Activated T-helper 9 cell treated with anti-CD3 and anti-CD28 coated beads, Interleukin-2, amount 50 U/mL, for 16 hours (primary cell): ENCODE measurements around the gene COLEC12.

Source experiments
- DNase-seq: peaks from one replicate; pipeline ENCODE4 v3.0.0-alpha.2; 2020; ENCODE audit warnings: low read depth

The COLEC12 gene

DNA sequence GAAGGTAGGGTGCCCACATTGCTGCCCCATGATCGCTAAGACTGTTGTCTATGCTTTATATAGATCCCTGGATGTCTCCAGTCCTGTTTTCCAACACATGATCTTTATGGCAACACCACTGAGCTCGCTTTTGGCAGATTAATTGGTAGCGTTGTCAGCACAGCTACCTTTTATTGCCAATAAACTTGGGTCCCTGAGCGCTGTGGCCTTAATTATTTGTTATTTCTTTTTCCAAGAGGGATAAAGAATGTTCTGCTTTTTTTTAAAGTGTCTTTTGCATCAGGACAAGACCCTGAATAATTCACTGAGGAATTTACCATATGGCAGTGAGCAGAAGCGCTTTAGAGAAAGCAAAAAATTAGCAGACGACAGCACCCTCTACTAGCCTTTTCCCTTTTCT is 113.5 kb downstream of the COLEC12 start:
- no peak for DNase-seq

DNA sequence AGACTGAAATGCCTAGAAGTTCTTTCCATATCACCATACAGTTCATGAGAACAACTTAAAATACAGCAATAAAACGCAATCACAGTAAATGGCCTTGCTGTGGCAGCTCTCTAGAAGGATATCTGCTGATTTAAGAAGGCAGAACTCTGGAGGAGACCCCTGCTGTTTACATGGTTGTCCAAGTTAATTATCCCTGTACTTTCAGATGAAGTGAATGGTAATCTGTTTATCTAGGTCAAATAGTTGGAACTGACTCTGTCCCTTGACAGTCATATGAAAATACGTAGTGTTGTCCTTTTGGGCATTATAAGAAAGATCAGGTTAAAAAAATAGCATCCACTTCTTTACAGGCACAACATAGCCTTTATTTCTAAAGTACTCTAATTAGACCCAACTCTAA is 115.6 kb downstream of the COLEC12 start:
- DNase-seq = no peak

DNA sequence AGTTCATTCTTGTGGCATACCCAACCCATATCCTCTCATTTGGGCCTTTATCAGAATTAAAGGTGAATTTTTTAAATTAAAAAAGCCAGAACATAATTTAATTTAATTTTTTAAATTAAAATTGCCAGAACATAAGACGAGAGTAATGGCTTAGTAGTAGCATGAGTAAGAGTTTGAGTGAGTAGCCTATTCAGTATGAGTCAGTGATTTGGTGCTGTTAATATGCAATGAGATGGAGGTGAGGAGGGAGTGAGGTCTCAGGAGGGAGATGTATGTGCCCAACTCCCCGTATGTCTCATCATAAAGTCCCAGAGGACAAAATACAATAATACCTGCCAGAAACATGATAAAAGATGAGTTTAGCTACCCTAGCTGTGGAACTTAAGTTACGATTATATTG is 117.4 kb downstream of the COLEC12 start:
- no peak for DNase-seq

DNA sequence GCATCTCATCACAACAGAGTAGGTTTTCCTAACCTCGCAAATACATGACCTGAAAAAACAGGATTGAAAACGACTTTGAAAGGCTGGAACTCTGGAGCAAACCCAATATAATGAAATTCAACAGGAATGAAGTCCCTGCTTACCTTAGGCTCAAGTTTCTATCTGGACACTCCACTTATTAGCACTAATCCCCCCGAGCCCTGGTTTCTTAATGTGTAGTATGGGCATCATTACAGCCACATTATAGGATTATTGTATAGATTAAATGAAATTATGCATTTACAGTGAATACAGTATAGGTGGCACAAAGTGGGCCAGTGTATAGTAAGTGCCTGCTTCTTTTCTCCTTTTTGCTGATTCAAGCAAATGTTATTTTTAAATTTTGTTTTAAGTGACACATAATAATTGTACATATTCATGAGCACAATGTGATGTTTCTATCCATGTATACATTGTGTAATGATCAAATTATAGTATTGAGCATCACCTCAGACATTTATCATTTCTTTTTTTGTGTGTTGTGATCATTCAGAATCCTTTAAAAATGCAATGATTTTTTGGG is 118.0 kb downstream of the COLEC12 start:
- no peak for DNase-seq

DNA sequence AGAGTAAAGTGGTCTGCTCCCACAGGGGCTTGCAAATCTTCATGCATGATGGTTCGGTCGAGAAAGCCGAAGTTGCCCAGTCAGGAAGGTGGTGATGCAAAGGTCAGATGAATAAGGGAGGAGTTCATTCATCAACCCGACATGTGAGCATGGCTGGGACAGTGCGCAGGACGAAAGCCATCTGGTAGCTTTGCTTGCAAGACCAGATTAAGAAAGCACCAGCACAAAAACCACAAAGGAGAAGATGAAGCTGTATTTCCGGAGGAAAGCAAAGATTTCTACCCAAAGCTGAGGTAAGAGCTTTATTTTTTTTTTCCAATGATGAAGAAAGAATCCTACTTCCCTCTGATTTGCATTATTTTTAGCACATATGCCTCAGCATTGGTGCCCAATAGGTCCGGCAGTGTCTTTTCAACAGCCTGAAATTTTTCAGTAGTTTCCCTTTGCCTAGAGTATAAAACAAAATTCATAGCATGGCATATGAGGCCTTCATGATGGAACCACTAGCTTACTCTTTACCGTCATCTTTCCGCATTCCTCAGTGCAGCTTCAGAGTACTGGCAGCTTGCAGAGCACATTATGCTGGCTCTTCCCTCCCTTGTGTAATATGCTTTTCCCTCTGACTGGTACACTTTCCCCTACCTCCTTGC is 120.7 kb downstream of the COLEC12 start:
- no peak for DNase-seq

DNA sequence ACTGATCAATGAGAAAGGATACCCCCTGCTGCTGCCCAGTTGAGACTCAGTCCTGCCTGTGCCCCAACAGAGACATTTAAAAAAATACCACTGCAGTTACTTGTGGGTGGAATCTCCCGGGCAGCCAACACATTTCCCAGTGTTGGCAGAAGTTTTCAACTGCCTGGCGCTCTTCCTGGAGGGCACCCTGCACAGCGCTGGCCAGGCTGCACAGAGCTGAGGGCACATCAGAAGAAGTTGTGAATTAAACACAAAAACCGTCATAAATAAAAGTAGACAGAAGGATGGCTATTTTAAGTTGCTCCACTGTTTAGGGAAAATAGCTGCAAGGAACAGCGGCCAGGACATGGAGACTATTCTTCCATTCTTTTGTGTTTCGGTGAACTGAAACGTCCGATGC is 122.4 kb downstream of the COLEC12 start:
- no peak for DNase-seq

DNA sequence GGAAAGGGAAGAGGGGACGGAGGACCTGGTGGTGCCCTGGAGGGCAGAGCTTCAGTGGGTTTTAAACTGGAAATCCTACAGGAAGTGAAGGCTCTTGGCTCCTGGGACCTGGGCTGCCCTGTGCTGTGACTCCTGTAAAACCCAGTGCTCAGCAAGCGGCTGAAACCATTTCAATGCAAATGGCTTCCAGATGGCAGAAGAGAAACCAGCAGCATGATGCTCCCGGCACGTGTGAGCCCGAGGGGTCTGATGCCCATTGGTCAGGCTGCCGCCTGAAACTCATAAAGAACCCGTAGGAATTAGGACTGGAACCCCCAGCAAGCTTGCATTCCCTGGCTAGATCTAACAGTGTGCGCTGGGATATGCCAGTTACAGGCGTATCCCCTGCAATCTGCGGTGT is 123.4 kb downstream of the COLEC12 start:
- no peak for DNase-seq

DNA sequence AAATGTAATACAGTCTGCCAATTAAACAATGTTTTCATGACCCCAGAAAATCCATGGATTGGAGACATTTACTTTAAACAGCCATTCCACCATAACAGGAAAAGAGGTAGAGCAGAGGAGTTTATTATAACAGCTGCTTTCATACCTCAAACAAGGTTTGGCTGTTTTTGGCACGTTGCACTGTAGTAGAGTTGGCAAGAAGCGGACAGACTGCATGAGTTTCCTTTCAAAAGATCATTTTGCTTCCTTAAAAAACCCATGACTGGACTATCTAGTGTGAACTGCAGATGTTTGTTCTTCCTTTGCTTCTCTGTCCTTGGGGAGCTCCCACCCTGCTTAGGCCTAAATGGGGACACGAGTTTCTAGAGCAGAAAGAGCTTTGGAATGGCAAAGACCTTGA is 124.2 kb downstream of the COLEC12 start:
- DNase-seq = no peak

DNA sequence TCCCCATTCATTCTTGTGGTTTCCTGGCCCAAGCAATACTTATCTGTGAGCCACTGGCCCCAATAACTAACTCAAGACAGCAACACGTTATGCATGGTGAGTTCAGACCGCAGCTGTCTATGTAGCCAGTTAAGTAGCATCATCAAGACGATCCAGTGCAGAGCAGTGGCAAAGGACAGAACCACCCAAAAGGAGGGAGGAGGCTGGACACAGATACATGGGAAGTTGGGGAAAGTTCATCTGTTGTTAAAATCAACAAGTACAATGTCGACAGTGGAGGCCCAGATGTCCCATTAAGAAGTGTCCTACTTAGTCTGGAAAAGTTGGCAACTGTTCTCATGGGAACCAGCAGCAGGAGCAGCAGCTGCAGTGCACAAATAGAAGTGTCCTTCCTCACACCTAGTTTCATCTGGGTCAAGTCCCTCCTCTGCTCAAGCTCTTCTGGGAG is 125.8 kb downstream of the COLEC12 start:
- DNase-seq = no peak

DNA sequence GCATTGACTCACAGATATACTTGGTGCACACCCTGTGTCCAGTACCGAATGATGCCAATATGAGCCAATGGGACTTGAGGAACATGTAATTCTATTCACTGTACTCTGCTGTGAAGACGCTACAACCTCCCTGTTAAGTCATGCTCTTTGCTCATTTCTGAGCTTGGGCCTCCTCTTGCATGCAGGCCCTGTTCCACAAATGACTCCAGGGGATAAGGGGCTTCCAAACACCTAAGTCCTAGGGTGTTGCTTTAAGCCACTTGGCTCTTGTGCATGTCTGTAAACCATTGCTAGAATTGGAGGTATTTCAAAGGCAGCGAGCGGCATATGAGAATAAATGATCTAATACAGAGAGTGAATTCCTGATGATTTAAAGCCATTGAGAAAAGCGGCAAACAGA is 126.7 kb downstream of the COLEC12 start:
- DNase-seq = no peak

DNA sequence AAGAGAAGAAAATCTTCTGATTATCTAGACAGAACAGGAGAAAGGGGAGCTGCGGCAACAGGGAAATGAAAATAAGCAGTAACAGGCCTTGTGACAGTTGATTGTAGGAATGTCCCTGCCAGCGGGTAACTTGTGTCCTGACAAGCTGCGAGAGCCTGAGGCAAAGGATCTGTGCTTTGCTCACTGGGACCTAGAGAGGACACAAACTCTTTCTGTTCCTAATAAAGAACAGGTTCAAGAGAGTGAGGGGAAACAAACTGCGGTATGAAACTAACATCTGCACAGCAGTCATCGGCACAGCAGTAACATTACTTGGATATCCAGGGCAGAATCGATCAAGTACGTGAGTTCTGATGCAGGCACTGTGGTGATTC is 128.9 kb downstream of the COLEC12 start:
- no peak for DNase-seq

DNA sequence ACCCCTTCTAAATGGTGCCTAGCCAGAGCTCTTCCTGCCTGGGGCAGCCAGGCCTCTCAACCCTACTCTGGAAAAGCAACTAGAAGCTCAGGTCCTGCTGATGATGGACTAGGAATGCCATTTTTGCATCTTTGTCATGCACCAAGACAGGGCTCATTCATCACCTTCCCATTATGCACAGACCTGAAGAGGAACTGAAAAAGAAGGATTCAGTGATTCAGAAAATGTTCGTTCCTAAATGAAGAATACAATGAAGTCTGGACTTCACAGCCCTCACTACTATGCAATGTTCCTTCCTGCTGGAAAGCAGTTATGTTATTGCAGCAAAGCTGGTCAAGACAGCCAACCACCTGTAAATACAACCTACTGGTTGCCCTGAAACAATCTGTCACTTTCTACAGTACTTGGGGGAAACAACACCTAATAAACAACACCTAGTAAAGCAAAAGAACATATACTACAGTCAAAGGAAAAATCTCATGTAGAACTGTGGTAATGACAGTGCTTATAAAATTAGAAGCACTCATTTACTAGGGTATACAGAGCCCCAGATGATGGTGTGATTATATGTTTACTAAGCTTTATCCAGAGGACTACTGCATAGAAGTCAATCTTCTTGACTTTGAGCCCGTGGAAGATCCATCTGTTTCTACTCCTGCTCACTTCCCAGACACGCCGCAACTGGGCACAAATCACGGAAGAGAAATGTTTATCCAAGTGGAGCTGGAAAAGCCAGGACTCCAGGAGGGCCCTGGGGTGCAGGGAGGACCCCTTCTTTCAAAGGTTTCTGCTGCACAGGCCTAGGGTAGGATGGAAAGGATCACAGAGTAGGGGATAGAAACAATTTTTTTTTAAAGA is 129.5 kb downstream of the COLEC12 start:
- no peak for DNase-seq

DNA sequence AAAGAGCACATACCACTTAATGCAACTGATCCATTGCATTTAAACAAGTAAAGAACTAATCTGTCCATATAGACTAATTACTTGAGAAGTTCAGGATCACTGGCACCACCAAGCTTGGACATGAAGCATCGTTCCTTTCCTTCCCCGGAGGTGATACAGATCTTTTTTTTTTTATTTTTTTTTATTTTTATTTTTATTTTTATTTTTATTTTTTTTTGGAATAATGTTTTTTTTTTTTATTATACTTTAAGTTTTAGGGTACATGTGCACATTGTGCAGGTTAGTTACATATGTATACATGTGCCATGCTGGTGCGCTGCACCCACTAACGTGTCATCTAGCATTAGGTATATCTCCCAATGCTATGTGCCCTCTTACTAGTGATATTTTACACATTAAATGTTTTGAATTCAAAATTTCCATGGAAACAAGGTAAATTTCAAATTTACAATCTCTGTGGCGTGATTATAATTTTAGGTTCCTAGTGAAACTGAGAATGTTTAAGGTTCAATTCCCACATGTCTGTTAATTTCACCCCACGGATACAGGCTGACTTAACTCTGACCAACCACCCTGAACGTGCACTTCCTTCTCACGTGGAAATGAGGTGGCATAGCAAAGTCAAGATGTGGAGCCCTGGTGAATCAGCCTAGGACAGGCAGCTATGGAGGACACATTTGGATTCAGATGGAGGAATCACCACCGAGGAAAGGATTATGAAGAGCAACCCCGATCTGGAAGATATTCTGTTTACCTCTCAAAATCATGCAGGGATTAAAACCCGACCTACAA is 131.1 kb downstream of the COLEC12 start:
- no peak for DNase-seq

DNA sequence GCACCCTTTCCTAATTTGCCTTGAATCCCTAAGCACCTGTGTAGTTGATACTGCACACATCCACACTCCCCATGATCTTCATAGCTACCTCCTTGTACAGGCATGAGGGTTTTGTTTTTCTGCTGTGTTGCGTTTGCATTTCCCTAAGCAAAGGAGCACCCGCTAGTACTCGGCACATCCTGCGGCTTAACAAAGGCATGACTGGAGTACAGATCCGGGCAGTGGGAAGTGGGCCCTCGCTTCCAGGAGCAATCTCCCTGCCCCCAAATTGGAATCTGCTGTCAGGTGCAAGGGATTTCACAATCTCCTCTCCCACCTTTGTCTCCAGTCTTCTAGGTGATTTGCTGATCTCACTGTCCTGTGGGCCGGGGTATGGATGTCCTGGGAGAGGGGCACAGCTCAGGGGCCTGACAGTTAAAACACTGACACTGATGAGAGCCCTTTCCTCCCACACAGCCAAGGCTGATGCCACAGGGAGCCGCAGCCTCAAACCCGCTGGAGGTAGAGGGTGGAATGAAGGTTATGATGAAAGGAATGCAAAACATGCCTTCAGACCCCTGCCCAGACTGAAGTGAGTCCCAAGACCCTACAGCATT is 133.9 kb downstream of the COLEC12 start:
- no peak for DNase-seq

DNA sequence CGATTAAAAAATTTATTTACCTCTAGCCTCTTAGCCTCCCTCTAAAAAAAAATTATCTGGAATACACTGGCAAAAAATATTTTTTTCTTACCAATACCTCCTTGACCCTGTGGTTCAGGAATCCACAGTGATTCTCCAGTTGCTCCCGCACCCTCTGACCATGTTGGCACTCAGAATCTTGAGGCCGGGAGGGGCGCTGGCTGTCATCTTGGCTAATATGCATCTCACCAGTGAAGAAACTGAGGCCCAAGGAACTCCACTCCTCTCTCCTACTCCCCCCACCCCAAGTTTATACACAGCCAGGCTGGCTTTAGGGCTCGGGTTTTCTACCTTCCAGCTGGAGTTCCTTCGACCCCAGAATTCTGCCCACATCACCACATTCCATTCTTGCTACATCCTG is 134.8 kb downstream of the COLEC12 start:
- no peak for DNase-seq

DNA sequence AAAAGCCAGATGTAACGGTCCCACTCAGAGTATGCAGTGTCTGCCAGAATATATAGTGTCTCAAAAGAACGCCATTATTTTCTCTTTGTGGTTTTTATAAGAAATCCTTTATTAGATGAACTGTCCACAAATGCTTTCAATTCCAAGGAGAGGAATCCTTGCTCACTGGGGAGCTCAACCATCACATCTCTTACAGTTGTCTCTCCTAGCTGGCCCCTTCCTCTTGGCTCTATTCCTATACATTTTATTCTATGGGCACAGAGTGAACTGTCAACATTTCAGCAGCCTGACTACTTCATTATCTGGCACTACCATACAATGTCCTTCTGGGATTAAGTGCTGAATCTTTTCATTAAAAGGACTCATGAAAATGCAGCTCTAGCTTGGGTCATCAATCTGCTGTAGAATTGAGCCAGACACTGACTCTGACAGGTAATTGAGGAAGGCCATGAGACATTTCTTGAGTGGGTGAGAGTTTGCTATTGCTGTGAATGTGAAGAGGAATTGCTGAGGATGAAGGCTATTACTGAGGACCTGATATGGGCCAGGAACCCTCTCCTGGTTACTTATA is 136.2 kb downstream of the COLEC12 start:
- no peak for DNase-seq

DNA sequence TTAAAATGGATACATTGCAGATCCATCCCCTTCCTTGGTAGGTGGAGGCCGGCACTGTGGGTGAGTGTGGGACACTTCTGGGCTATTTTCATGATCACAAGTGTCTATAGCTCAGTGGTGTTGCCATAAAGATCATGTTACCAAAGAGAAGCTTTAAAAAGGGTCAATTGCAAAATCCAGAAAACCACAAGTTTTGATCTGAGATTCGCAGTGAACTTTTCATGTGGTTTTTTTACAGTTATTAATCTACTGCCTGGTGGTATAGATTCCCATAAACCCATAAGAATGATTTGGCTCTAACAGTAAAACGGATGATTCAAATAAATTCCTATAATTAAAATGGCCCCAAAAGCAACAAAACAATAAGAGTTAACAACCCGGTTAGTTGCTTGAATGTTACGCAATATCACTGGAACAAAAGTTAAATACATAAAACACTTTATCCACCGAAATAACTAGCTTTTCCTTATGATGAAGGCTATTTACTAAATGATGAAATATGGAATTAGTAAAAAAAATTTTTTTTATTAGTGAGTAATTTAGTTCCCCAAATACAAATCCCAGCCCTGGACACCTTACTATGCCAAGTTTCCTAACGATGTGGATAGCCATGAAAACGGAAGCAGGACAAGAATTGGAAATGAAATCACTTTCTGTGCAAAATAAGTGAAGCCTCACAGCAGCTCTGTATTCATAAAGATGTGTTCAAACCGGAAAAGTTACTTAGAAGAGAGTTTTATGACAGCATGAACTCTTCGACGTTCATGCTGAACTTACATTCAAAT is 137.0 kb downstream of the COLEC12 start:
- no peak for DNase-seq

DNA sequence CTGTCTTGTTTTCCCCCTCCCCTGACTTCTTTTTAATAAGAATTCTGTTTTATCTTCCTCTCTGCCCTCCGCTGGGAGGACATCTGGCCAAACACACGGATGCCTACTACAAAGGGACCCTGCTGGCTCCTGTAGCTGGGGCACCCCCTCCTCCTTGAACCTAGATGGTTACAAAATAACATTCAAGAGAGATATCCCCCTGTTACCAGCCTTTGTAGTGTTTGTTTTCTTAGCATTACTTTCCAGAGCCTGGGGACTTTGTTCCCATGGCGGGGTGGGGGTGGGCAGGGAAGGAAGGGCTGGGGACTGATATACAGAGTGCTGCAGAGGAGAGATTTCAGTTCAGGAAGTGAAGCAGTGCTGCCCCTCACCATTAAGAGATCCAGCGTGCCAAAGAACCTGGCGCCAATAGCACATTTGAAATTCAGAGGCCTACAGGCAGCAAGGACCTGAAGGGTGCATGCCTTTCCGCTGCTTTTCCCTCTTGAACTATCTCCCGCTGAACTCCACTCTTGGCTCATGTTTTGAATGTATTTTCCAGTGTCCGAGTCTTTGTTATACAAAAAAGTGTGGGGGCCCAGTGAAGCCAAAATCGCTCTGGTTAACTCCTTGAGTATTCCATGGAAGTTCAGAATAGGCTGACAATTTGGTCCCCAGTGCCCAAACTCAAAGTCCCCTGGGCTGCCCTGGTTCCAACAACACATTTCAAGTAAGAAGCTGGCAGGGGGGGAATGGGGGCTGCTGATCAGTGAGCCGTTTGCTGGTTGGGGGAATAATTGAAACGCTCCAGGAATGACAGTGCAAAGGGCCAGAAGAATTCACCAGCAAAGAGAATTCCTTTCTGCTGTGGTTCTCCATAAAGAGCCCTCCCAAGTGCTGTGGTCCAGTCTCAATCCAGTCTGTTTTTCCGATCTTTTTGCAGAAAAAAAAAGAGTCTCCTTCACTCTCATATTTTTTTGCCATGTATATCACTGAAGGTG is 137.9 kb downstream of the COLEC12 start:
- no peak for DNase-seq

DNA sequence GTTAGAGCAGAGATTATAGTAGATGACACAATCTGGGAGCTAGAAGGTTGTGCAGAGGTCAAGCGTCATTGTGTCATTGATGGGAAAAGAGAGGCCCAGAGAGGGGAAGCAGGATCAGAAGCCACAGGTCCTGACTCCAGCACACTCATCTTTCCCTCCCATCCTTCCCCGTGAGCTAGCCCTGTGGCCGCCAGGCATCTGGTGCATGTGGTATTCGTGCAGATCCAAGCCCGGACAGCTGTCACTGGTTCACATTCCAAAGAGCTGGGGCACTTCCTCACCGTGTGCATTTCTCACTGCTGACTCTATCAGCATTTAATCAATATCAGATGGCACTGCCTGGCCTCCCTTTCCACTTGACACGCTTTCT is 138.6 kb downstream of the COLEC12 start:
- no peak for DNase-seq
